GM12865 (cell line): ENCODE measurements around the gene SRM.
"Not testable (repeated sequence)": the region's sequence is repeated elsewhere in the genome, so short reads cannot be mapped to it uniquely, and the experiment has no call there.

Experiments
- DNase-seq: peaks from one replicate; pipeline ENCODE4 v3.0.0; 2010; ENCODE audit warnings: low read depth
- H3K4me3 ChIP-seq: 2 replicates; pipeline ENCODE4 v1.5.1; 2011; ENCODE audit warnings: mild to moderate bottlenecking, low read depth, low read length, control low read depth
- CTCF ChIP-seq: IDR thresholded peaks from 2 replicates; pipeline ENCODE4 v1.5.1; 2011; ENCODE audit warnings: low read length, control low read depth, low read depth, inconsistent platforms; ENCODE audit not compliant: insufficient read depth; ENCODE audit errors: missing control alignments

Gene SRM

GRCh38 chr1:11099310-11100148 lies 39.7 kb upstream of the SRM start, which contains the start of gene EXOSC10:
Gene EXOSC10, minus strand, starts transcription at chr1:11099869. Its CDS starts 38 bp downstream, at chr1:11099831.
- H3K4me3 ChIP-seq: peak within 1 kb of the TSS; percentile 86
- DNase-seq: peak; percentile 95
- no peak for TF ChIP-seq CTCF

GRCh38 chr1:11098931-11099309 lies 39.1 kb upstream of the SRM start:
- no peak for DNase-seq
- TF ChIP-seq CTCF: no peak
- peak overlapping the region; percentile 86 for H3K4me3 ChIP-seq

GRCh38 chr1:11083784-11084183 lies 24.0 kb upstream of the SRM start:
- not testable (repeated sequence) for DNase-seq, H3K4me3 ChIP-seq

- DNase-seq: no peak
- no peak for TF ChIP-seq CTCF
Observed at GRCh38 chr1:11080931-11081330, 21.1 kb upstream of the SRM start.

GRCh38 chr1:11078631-11079030 lies 18.8 kb upstream of the SRM start:
- no peak for TF ChIP-seq CTCF
- H3K4me3 ChIP-seq: no peak overlapping the region
- no peak for DNase-seq

More at GRCh38 chr1:11080931-11081330, 21.1 kb upstream of the SRM start:
- H3K4me3 ChIP-seq: no peak overlapping the region

- DNase-seq: peak; percentile 66
- not testable (repeated sequence) for H3K4me3 ChIP-seq
Observed at GRCh38 chr1:11073398-11073797, 13.6 kb upstream of the SRM start.

GRCh38 chr1:11072216-11072917 lies 12.5 kb upstream of the SRM start:
- no peak for TF ChIP-seq CTCF
- H3K4me3 ChIP-seq: no peak overlapping the region
- DNase-seq: peak; percentile 67
